ENCODE results near the gene KCNIP4.

DNA sequence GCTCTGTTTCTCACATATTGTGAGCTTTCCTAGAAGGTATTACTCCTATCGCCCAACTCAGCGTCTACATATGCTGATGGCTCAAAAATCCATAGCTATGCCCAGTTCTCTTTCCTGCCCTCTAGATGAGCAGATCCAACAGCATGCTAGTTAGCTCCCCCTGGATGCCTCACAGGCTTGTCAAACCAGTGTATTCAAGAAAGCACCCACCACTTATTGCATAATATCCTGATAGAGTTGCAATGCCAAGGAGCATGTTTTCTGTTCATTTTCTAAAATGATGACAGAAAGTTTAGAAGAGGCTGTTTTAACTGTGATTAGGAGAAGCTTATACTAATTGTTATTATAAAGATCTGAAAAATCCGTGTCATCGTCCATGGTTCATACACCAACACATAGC lies 1250.2 kb downstream of the KCNIP4 start:
- TF ChIP-seq CTCF (IDR thresholded peaks at IDR 0.05) (no peak), POLR2A (IDR thresholded peaks at IDR 0.05) (no peak)
